Iris pigment epithelial cell (primary cell): ENCODE data around the gene SPIN2B.

Experiments
- DNase-seq: peaks from one replicate; pipeline ENCODE4 v3.0.0-alpha.2; 2011; ENCODE audit warnings: low read depth

The SPIN2B gene

DNA sequence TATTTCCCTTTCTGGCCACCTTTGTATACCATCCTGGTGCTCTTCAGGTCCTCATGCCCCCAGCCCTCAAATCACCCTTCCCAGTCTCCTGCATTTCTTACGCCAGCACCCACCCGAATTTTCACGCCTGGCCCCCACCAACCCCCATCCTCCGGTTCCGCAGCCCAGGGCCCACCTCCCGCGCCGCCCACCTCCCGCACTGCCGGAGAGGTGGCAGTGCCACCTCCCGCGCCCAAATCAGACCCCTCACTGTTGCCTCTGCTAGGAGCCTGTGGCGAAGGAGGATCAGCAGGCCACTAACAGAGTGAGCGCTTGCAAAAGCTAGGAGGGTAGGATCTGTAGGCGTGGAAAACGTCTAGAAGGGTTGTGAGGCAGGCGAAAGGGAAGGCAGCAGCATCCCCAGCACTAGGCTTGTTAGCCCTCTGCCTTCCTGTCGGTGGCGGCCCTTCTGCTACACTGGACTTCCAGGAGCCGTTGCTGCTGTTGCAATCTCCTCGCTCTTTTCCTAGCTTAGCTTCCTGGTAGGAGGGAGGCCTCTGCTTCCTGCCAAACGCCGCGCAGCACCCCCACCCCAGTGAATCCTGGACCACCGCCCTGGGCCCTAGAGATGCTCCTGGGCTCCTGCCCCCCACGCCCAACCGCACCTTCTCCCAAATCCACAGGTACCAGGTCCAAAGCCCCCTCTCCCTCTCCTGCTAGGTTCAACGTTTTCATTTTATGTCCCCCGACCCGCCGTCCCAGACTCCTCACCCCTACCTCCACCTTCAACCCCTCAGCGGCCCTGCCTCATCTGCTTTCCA is 51.0 kb downstream of the SPIN2B start:
- no peak for DNase-seq
